ENCODE measurements around the gene GEMIN5.

GEMIN5 gene

DNA sequence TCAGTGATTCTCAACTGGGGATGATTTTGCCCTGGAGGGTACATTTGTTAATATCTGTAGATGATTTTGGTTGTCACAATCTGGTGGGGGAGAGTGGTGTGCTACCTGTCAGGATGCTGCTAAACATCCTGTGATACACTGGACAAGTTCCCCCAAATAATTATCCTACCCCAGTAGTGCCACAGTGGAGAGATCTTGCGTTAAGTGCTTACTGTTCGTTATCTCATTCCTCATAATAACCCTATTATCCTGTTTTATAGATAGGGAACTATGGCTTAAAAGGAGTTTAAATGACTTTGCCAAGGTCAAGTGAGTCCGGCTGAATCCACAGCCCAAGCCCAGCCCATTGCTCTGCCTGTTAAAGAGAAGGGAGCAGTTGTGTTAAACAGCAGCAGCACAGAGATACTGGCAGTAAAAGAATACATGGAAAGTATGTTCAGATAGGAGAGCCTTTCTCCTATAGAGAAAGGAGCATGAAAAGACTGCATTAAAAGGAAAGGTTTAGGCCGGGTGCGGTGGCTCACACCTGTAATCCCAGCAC, 64.2 kb downstream of the GEMIN5 start:
- DNase-seq, result no peak

DNA sequence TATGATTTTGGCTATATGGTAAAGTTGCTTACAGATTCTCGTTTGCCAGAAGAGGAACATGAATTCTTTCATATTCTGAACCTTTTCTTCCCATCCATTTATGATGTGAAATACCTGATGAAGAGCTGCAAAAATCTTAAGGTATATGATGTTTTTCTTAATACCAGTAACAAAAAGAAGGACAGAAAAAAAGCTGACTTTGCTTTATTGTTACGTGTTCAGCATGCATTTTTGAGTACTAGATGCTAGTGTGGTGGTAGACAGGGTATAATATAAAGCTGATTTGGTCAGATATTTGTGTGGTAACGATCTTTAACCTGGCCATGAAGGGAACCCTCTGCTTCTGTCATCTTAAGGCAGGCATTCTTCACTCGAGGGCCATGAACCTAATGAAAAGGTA, 66.3 kb downstream of the GEMIN5 start:
- no peak for DNase-seq

DNA sequence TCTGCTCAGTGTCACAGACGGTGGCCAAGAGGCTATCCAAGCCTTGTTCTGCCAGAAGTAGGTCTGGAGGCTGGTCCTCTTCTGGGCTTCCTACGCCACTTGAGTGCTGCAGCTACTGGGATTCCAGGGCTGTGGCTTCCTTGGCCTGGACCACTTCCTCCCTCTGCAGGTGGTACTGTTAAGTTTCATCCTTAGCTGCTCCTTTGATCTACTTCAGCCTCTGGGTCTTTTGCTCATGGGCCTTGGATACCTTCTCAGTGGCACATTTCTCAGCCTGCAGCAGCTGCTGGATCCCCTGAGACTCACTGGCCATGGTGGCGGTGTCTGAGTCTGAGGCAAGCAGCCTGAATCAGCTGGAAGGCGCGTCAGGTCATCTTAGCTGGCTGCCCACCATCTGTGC, 69.3 kb downstream of the GEMIN5 start:
- DNase-seq, result no peak

DNA sequence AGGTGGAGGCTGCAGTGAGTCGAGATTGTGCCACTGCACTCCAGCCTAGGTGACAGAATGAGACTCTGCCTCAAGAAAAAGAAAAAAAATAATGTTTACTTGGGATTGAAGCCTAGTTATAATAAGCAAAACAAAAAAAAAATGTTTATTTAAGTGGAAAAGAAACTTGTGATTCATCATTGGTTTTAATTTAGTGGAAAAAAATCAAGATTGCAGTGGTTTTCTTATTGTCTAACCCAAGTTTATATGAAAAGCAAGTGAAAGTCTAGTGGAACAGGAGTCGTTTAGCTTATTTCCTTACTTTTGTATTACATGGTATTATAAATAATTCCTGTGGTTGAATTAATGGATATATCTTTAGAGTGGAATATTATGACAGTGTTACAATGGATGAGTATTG, 71.2 kb downstream of the GEMIN5 start:
- DNase-seq, result no peak

DNA sequence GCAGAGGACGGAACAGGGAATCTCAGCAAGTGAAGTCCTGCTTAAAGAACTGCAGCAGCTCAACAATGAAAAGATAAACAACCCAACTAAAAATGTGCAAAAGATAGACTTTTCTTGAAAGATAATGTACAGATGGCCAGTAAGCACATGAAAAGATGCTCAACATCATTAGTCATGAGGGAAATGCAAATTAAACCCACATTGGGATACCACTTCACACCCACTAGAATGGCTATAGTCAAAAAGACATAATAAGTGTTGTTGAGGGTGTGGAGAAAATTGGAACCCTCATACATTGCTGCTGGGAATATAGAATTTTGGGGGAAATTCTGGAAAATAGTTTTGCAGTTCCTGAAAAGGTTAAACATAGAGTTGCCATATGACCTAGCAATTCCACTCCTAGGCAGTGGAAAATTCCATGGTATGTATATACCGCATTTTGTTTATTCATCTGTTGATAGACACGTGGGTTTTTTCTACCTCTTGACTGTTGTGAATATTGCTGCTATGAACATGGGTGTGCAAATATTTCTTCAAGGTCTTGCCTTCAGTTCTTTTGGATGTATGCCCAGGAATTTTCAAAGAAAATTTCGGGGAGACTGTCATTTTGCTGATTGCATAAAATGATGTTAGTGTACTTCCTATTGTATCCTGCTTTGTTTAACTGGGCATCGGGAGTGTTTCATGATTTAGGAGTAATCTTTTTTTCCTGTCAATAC, 72.4 kb downstream of the GEMIN5 start:
- no peak for DNase-seq

DNA sequence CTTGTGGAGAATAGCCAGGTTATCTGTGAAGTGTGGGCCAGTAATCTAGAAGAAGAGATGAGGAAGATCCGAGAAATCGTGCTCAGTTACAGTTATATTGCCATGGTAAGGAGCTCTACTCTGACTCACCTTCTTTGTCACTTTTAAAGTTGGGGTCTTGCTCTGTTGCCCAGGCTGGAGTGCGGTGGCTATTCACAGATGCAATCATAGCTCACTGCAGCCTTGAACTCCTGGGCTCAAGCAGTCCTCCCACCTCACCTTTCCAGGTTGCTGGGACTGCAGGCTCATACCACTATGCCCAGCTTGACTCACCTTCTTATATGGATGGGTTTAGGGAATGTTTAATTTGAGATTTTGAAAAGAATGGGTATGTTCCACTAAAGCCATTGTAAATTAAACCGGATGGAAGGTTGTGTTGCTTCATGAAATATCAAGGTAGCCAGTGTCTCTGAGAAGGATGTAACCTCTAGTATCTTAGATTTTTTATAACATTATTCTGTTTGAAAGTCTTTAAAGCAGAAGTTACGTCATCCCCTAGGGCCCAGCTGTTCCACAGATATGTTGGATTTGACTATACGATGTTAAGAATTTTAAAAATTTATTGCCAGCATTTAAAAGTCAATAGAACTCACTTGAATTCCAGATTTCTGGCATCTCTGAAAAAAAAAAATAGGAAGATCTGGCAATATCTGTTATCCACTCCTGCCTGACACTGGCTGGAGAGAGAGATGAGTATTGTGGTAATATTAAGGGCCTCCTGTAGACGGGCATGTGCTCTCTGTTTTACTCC, 74.5 kb downstream of the GEMIN5 start:
- DNase-seq, result no peak

DNA sequence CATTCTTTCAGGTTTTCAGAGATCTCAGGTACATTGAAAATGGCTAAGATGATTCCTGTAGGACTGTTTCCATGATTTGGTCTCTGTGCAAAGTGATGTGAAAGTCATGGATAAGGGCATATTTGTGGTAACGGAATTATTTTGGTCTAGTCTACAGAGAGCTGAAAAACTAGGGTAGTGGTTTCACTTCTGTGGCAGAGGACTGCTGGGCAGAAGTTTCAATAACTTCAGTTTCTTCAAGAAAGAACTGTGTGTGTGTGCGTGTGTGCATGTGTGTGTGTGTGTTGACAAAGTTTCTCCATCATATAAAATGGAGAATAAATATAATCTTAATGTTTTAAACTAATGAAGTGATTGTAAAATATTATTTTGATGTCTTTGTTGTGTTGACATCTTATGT, 75.2 kb downstream of the GEMIN5 start:
- no peak for DNase-seq

DNA sequence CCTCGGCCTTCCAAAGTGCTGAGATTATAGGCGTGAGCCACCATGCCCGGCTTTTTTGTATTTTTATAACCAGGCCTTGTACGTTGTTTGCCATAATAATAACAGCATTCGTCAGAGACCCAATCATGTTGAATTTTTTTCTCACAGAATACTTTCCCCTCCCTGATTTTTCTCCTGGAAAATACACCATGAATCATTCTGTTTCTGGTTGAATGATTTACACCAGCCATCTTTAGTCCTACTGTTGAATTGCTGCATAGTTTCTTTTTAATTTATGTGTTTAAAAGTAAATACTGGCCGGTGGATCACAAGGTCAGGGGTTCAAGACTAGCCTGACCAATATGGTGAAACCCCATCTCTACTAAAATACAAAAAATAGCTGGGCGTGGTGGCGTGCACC, 76.1 kb downstream of the GEMIN5 start:
- DNase-seq, result no peak

DNA sequence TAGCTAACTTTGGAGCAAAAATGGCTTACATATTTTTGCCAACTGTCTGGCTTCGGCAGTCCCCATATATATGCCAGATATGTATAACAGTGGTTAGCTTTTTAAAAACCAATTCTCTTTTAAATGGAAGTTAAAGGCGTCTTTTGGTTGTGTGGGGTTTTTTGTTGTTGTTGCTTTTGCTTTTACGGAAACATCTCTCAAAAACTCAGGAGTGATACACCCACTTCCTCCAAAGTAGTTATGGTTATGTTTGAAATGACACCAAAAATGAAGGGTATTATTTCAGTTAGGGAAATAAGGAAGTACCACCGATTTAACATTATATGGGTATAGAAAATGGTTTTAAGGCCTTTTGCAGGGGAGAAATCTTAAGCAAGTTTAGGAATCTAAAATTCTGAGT, 77.2 kb downstream of the GEMIN5 start:
- no peak for DNase-seq

DNA sequence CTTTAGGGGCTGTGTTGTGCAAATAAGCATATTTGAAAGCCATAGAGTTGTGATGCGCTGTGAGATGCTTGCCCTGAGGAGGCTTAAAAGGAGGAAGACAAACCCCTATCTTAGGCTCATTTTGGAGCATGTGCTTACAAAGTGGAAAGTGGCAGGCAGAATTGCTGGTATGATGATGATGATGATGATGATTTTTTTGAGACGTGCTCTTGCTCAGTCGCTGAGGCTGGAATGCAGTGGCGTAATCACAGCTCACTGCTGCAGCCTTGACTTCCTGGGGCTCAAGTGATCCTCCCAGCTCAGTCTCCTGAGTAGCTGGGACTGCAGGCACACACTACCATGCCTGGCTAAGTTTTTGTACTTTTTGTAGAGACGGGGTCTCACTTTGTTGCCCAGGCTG, 77.9 kb downstream of the GEMIN5 start:
- no peak for DNase-seq

DNA sequence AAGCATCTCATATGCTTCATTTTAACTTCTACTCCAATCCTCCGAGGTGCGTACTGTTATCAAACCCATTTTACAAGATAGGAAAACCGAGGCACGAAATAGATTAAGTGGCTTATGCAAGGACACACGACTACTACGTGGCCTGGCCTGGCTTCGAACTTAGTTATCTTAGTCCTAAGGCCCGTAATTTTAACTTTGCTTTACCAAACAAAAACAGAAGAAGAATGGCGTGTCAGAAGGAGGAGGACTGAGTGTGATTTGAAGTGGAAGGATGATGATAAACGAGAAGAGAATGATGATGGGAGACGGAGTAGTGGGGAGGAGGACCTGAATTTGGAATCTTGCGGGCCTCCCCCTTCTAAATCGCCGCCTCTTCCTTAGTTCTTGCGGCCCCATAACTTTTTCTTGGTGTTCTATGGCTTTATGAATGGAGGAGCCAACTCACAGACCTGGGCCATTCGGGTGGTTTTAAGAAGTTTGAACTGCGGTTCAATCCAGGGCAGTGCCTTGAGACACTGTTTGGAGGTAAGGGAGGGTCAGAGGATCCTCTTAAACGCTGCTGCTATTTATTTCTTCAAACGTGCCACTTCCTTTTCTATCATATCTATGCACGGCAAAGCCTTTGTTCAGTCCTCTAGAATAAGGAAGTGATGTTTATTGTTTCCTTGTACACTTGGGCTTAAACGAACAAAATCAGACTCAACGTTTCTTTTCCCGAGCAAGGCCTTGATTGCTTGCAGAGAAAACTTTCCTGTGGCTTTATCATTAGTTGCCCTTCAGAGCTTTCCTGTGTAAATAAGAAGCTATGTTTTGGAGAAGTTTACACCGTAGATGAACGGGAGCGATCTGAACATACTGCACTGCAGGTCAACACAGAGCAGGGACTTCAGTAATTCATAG, 78.8 kb downstream of the GEMIN5 start:
- no peak for DNase-seq

DNA sequence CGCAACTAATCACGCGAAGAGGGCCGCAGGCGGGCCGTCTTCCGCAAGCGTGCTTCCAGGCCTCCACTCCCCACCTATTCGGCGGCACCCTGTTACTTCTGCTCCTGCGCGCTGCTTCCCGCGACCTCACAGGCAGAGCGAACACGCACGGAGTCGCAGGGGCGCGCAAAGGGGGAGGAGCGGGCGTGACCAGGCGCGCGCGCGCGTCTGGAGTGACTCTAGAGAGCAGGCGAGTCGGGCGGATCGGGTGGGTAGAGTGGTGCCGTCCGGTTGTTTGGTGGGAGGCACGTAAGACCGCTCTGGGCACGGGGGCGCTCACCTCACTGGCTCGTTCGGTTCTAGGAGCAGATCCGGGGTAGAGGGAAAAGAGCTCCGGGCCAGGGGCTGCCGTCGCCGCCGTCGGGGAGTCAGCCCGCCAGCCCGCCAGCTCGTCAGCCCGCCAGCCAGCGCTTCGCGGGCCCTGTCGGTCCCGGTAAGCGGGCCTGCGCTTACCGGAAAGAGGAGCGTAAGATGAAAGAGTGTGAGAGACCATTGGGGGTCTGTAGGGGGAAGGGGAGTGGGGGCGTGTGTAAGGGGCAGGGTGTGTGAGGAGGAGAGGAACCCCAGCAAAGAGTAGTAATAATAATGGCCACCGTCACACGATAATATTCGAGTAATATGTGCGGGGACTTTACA, 79.6 kb downstream of the GEMIN5 start, which contains the start of gene CNOT8:
Gene CNOT8 (plus strand): TSS at position 331 of the 675 bp plus-strand sequence. CDS start 4,652 bp downstream, outside the sequence.
- peak; percentile 99 for DNase-seq

DNA sequence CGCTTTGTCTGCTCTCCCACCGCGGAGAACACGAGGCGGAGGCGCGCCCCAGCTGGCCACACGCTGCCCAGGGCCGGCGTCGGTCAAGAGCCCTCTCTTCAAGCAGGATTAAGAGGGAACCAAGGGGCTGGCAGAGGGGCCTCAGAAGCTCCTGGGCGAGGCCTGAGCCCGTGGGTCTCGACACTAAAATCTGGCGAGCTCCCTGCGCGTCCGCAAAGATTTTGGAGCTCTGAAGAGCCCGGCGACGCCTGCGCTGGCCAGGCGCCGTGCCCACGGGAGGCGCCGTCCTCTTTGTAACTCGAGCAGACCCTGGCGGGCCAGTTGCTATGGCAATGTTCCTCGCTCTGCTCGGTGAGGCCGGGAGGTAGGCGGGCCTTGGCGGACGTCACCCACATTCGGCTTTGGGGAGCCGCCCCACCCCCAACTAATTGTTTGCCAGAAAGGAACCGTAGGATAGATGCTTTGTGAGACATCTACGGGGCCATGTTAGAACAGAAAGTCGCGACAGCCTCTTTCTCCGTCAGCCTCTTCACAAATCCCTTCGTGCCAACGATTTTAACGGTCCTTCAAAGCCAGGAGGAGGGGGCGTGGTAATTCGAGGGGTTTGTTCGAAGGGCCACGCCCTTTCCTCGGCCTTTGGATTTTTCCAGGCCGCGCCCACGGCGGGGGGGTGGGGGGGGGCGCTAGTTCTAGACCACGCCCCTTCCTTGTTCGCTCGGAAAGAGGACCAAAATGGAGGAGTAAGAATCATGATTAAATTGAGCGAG, 80.3 kb downstream of the GEMIN5 start:
- DNase-seq, result peak; percentile 98

DNA sequence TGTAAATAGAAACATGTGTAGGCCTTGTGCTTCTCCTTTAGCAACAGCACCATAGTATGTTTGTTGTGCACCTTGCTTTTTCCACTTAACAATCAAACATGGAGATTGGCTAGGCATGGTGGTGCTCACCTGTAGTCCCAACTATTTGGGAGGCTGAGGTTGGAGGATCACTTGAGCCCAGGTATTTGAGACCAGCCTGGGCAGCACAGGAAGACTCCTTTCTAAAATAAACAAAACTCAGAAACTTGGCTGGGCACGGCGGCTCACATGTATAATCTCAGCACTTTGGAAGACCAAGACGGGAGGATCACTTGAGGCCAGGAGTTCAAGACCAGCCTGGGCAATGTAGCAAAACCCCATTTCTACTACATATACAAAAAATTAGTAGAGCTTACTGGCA, 86.7 kb downstream of the GEMIN5 start:
- DNase-seq, result no peak

DNA sequence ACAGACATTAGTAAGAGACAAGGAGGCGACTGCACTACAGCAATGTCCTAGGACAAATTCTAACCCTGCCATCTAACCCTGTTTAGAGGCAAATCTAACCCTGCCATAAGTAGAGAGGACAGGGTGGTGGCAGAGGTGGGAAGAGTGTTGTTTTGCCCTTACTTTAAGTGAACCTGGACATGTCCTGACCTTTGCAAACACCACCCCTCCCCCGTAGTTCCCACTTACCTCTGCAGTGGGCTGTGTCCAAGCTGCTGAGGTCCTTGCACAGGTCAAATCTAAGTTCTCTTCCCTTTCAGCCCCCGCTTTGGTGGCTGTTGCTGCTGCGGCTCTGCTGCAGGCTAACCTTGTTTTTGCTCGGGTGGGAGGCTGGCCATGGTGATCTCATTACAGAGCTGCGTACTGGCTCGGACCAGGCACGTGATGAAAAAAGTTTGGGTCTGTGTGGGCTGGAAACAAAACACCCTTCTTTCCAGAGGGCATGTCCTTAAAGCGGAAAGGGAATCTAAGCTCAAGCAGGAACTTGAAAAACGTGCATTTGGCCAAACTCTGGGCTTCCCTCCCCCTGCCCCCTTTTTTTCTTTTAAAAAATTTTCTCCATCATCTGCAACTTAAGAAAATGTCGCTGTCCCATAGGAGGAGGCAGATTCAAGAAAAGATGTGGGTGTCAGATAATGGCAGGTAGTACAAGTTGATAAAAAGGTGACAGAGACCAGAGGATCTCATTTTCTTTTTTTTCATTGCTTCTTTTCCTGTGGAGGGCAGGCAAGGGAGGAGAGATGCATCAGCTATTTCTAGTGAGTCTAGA, 87.6 kb downstream of the GEMIN5 start, which contains the start of gene FAXDC2:
Gene FAXDC2 (minus strand): TSS at position 349 of the 808 bp plus-strand sequence. CDS start 12,425 bp downstream, outside the sequence.
- peak; percentile 90 for DNase-seq

DNA sequence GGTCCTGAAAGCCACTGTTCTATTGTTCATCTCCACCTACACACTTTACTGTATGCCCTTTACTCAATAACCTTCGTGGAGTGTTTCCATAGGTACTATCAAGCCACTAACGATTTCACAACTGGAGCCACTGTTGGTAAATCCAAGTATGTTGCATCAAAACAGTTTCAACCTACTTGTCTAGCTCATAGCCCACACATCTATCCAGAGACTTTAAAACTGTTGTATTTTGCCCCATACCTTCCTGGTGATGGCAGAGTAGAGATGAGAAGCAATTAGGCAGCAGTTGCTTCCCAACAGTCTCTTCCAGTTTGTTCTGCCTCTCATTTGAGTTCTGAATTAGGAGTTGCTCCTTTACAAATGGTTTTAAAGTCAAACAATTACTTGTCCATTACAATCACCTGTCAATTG, 88.2 kb downstream of the GEMIN5 start:
- DNase-seq, result no peak

DNA sequence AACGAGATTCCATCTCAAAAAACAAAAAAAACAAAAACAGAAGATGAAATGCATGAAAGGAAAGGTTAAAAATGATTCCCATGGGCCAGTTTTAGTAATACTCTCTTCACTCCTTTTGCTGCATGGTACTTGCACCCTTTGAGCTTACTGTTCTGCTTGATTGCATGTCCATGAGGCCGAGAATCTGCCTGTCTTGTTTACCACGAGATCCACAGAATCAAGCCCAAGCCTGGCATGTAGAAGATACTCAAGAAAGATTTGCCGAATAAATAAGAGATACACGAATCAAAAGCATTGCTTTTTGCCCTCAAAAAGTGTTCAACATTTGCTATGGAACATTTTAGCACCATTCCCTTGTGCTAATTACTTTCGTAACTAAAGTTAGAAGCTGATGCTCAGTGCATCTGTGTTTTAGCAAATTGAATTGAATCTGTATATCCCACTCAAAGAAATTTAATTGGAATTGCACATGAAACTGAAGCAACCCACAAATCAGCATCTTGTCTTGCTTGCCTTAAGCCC, 88.7 kb downstream of the GEMIN5 start:
- no peak for DNase-seq

DNA sequence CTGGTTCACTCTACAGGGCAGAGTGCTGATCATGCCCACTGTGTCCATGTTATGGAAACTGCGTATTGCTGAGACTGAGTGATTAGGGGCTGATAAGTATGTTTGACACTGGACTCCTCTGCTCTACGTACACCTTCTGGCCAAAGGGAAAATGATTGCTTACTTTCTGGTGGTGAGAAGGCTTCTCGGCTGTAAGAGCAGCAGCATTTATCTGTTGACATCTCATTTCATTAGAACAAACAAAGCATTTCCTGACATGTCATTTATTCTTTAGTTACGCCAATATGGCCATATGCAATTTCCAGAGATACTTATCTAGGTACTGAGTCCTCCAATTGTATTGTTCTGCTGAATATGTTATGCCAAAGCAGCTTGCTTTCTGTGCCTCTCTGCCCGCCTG, 93.2 kb downstream of the GEMIN5 start:
- DNase-seq, result no peak

DNA sequence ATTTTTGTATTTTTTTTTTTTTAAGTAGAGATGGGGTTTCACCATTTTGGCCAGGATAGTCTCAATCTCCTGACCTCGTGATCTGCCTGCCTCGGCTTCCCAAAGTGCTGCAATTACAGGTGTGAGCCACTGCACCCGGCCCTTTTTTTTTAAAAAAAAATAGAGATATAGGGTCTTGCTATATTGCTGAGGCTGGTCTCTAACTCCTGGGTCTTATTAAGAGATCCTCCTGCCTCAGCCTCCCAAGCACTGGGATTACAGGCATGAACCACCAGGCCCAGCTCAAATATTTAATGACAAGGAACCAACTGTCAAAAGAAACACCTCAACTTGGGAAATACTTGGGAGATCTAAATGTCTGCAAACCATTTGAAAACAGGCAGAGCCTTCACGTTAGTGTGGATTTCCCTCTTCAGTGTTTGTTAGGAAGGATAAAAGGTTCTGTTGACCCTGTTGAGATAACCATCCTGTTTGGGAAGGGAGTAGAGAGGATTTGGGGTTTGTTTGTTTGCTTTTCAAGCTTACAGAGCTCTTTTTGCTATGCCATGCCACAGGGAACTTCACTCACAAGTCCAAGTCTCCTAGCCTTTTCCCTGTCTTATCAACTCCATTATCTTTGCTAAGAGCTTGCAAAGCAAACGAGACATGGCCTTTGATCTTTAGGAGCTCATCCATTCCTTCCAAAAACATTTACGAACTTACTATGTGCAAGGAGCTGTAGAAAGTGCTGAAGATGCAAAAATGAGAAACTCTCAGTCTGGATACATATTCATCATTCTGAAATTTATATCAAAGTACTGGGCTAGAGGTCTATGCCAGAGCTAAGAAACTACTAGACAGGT, 95.1 kb downstream of the GEMIN5 start:
- DNase-seq, result no peak
